HK-2 (cell line): ENCODE data around the gene DHFR.

Experiments
- DNase-seq: peaks from one replicate; pipeline ENCODE4 v3.0.0-alpha.2; 2018; ENCODE audit not compliant: unreplicated experiment

The DHFR gene

DNA sequence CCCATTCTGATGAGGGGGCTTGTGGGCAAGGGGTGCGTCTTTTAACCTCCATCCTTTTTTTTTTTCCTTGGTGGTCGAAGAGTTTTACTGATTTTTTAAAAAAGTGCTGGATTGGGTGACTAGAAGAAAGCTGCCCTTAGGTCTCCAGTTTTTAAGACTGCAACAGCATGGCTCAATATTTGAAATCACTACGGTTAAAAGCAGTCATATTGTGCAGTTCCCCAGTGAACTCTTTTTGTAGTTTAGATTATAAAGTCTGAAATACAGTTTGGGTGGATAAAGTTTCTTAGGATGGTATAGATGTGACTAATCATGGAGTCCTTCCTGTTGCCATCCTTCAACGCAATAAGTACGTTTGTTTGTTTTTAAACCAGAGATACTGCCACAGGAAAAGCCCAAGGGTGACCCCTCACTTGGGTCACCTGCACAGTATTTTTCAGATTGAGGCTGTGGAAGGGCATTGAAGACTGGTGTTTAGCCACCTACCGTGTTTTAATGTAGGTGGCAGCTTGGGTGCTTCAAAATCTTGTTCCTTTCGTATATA is 520 bp upstream of the DHFR start:
- no peak for DNase-seq

DNA sequence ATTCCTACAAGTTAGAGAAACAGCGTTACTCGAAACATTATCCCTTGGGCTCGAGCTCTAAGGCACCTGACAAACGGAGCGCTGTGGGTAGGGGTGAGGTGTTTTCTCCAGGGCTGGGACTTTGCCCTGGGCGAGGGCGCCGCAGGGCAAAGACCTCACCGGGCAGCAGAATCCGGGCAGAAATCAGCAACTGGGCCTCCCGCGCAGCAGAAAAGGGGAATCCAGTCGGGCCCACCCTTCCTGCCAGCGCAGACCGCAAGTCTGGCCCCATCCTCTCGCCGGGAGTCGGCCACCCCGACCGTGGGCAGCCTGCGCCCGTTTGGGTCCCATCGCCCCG is 761 bp downstream of the DHFR start:
- DNase-seq = peak; percentile 31

DNA sequence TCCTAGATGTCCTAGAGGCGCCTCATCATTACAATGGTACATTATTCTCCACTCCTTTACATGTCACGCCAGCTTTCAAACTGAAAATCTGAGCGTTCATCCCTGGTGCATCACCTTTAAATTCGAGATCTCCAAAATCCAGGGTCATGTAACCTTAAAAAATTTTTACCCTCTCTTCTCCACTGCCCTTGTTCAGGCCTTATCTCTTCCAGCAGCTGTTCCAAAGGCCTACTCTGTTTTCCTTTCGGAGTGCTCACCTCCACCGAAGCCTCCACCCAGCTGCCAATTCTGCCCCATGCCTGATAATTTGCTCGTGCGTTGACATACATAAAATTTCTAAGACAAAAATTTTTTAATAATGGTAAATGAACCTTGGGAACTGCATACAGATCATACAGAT is 1.3 kb downstream of the DHFR start:
- DNase-seq = no peak

DNA sequence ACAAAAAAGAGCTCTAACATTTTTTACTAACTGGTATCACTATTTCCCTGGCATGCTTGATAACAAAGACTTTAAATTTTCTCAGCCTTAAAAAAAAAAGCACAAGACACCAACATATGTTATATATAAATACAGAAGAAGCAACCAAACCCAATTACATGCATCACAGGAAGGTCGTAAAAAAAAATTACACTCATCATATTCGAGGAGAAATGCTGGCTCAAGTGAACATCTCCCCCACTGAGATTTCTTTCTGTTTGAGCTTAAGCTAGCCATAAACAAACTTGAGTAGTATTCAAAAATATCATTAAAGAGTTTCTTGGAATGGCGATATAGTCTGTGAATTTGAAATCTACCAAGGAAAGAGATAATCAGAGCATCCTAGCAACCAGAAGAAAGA is 7.9 kb downstream of the DHFR start:
- no peak for DNase-seq

DNA sequence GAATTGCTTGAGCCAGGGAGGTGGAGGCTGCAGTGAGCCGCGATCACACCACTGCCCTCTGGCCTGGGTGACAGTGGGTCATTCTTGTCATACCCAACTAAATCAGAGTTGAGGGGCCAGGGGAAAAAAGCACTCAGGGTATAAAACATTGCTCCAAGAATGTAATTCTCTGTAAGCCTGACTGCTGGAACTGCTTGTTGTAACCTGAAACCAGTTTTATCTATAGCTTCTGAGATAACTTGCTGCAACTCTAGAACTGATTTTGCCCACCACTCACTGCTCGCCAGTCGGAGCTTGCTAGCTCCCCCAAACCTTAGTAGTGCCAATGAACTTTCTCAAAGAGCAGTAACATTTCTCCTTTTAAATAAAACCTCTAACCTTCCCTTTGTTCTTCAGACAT is 9.9 kb downstream of the DHFR start:
- no peak for DNase-seq

DNA sequence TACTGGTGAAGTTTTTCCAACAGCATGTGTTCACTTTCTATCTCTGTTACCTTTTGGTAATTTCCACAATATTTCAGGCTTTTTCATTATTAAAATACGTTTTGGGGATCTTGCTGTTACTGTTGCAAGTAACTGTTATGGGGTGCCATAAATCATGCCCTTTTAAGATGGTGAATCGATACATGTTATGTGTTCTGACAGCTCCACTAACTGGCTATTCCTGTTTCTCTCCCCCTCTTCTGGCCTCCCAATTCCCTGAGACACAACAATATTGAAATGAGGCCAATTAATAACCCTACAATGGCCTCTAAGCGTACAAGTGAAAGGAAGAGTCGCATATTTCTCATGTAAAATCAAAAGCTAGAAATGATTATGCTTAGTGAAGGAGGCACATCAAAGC is 13.4 kb downstream of the DHFR start:
- no peak for DNase-seq

DNA sequence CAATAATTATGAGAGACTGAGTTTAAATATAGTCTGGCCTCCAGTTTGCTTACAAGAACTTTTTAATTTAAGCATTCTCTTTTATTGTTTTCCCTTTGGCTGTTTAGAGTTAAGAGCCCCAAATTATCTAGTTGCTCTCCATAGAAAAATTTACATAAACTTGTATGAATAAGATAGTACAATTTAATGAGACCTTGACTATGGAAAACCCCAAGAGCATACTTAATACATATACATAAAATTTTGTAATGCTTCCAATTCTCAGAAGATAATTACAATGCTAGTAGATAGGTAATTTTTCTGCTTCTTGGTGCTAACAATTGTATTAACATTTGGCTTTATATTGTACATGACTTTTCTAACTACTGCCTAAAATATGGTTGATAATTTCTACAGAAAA is 20.6 kb downstream of the DHFR start:
- DNase-seq = no peak

DNA sequence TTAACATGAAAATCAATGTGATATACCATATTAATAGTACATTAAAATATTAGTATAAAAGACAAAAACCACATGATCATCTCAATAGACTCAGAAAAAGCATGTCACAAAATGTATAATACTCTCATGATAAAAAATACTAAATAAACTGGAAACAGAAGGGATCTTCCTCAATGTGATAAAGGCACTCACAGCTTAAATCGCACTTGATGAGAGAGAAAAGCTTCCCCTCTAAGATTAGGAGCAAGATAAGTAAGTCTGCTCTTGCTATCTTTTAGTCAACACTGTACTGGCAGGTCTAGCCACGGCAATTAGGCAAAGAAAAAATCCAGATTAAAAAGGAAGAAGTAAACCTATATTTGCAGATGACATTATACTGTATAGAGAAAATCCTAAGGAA is 22.1 kb downstream of the DHFR start:
- DNase-seq = no peak

DNA sequence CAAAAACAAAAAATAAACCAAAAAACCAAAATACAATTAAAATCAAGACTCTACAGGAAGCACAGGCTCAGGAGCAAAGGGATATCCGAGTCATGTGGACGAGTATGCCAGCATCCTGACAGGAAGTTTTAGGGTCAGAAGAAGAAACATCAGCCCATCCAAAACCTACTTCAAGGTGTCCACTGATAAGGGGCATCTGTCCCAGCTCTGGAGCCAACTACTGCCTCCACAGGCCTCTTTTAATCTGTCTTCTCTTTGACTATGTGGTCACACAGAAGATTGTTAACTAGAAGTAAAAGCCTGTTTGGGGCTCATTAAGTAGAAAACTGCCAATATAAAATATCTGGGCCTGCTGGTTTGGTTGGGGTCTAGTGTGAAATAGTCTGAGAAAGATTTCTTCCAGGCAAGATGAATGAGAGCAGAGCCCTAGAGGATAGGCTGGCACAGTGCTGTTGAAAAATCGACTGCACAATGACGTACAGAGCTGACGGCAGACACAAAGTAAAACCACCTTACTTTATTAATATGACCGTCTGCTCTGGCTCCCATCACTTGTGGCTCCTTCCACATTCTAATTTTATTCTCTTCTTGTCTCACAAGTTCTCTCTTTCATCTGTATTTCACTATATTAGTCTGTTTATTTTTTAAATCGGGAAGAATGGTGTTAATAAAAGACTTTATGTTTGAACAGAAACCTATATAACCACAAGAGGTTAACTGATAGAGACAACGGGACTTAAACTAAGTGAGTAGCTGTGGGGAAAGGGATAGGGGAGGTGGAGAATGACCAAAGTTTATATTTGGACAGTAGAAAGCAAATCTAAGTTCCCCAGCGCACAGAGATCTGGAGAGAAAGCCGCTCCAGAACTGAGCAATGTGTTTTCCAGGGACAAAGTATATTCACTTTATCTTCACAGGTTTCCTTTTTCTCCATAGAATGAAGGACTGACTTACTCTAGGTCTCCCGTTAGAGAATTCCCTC is 23.2 kb downstream of the DHFR start:
- DNase-seq = no peak

DNA sequence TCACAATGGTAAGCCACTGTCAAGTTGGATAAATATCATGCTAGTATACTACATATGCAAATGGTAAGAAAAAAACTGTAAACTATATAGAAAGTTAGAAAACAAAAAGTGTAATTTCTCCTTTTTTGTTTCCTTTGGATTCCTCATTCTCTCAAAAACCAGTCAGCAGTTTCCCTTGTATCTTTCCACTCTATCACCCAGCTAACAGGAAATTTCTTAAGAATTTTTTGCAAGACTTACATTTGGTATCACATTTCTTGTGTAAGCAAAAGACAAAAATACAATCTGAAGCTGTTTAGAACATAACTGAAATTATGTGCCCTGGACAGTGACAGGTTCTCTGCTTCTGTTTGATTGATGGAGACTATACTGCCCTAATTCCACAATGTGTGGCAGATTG is 25.5 kb downstream of the DHFR start:
- DNase-seq = no peak

DNA sequence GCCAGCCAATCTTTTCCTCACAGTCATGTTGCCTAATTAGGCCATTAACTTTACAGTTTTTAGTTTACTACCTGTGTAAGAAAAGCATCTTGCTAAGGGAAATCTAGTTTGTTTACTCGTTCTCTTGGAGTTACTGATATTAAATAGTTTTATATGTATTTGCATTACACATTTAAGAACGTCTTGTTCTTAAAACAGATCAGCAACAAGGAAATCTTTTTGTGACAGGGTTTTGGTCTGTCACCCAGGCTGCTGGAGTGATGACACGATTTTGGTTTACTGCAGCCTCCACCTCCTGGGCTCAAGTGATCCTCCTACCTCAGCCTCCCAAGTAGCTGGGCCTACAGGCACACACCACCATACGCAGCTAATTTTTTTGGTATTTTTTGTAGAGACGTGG is 29.6 kb downstream of the DHFR start:
- no peak for DNase-seq

DNA sequence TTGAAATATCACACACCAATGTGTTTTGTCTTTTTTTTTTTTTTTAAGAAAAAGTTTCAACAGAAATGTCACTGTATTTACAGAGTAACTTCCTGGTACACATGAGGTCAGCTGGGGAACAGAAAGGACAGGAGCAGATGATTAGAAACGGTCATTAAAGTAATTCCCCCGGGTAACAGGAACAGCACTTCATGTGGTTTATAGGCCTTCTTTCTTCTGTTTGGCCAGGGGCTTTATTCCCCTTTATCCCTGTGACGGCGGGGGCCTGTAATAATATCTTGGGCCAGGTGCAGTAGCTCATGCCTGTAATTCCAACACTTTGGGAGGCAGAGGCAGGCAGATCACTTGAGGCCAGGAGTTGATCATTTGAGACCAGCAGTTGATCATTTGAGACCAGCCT is 30.8 kb downstream of the DHFR start:
- no peak for DNase-seq

DNA sequence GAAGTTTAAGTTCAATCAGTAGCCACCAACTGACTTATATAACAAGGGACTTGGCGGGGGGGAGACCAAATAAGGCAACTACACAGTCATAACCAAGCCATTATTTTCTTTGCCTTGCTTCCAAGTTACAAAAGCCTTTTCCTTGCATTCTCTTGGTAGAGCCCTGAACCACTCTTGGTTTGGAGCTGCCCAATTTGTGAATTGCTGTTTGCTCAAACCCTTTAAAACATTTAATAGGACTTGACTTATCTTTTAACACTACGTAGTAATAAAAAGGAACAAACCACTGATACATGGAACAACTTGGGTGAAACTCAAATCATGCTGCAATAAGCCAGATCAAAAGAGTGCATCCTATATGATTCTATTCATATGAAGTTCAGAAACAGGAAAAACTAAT is 32.0 kb downstream of the DHFR start:
- no peak for DNase-seq

DNA sequence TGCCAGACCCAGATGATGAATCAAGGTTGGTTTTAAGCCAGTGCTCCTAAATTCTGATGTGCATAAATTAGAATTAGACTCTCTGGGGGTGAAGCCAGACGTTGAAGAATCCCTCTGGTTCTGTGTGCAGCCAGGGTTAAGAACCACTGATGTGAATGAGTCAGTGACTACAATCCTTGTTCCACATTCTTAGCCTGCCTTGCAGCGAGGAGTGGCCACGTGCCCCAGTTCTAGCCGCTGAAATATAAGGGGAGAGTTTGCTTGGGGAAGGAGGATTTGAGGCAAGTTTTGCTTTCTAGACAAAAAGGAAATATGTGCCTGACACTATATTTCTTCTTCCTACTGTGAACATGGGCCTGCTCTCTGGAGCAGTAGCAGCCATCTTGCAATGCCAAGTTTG is 34.6 kb downstream of the DHFR start:
- peak; percentile 16 for DNase-seq

DNA sequence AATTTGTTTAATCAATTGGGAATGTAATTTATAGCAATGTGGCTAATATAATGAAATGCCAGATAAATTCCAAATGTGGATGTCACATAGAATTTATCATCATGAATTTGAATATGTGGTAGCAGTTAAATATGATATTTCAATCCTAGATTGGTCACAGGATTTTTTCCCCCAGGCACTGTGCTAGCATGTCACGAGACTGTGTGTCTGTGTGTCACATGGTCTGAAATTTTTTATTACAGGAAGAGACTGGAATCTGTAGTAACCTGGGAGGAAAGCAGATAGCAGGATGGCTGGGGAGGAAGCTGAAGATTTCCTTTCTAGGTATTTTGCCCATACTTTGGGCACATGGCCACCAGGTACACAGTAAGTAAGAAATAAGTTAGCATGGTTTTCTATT is 35.7 kb downstream of the DHFR start:
- no peak for DNase-seq

DNA sequence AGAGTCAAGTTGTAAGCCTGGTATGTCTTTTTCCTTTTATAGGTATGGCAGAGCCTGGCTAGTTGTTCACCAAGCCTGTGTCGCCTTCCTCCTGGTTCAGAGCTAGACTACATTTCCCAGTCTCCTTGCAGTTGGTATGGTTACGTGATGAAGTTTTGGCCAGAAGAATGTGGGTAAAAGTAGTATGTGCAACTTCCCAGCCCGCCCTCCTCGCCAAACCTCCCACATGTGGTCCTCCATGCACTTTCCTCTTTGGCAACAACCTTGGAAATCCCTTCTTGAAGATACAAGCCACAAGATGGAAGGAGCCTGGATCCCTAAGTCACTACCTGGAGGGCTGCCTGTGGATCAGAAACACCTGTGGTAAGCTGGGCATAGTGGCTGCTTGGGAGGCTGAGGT is 36.3 kb downstream of the DHFR start:
- no peak for DNase-seq

DNA sequence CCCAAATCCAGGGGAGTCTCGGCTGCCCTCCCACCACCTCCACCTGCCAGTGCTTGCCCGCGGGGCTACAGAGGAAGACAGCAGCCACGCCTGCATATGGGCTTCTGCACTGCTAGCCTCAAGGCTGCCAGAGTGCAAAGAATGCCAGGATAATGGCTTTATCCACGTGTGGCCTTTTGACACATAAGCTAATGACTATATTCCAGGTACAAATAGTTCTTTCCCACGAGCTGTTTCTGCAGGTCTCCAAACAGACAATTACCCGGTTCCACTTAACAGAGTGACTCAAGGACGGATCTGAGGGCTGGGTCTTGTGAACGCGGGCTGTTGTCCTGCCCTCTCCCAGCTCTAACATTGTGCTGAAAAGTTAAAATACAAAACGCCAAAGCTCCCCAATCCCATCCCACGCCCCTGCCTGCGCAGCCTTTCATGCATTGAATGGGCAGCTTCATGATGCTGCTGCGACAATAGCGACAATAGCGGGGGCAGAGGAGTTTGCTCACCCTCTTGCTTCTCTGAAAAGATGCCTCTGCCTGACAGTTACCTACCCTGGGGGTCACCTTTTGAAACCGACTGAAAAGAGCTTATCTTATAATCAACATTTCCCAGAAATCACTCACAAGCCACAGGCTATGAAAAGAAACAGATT is 39.4 kb downstream of the DHFR start:
- no peak for DNase-seq

DNA sequence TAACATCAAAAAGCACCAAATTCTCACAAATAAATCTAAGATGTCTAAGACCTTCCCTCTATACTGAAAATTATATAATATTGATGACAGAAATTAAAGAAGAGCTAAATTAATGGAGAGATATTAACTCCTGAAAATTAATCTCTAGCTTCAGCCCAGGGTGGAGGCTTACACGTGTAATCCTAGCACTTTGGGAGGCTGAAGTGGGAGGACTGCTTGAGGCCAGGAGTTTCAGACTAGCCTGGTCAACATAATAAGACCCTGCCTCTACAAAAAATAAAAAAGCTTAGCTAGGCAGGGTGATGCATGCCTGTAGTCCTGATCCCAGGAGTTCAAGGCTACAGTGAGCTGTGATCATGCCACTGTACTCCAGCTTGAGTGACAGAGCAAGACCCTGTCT is 45.1 kb downstream of the DHFR start:
- no peak for DNase-seq

DNA sequence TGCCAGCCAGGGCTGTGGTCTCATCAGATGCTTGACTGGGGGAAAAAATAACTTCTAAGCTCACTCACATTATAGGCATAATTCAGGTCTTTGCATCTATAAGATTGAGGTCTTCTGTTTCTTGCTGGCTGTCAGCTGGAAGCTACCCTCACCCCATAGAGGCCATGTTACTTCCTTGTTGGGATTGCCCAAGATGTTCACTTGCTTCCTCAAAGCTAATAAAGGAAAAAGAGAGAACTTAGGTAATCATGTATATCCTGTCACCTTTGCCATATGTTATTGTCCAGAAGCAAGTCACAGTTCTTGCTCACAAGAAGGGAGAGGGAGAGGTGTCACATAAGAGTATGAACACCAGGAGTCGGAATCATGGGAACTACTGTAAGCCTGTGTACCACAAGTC is 46.1 kb downstream of the DHFR start:
- DNase-seq = no peak

DNA sequence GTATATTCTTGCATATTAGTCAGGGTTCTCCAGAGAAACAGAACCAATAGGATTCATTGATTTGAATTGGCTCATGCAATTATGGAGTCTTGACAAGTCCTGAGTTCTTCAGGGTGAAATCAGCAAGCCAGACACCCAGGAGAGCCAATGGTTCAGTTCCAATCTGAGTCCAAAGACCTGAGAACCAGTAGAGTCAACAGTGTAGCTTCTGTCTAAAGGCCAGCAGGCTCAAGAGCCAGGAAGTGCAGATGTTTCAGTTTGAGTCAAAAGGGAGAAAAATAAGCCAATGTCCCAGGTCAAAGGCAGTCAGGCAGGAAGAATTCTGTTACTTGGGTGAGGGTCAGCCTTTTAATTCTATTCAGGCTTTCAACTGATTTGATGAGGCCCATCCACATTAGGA is 47.0 kb downstream of the DHFR start:
- DNase-seq = no peak

DNA sequence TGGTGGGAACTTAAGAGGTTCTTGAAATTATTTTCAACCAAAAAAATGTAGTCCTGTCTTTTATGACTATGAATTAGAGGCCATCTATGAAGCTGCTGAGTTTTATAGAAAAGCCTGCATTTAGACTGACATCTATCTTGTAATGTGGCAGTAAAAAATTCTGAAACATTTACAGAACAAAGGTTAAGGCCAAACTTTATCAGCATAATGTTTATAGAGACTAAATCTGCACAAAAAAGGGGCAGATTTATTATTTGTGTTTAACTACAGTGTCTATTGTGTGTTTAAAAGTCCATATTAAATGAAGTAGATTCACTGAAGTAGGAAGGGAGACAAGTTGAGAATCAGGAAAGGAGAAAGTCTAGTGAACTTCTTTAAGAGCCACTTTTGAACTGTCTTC is 47.4 kb downstream of the DHFR start:
- no peak for DNase-seq

DNA sequence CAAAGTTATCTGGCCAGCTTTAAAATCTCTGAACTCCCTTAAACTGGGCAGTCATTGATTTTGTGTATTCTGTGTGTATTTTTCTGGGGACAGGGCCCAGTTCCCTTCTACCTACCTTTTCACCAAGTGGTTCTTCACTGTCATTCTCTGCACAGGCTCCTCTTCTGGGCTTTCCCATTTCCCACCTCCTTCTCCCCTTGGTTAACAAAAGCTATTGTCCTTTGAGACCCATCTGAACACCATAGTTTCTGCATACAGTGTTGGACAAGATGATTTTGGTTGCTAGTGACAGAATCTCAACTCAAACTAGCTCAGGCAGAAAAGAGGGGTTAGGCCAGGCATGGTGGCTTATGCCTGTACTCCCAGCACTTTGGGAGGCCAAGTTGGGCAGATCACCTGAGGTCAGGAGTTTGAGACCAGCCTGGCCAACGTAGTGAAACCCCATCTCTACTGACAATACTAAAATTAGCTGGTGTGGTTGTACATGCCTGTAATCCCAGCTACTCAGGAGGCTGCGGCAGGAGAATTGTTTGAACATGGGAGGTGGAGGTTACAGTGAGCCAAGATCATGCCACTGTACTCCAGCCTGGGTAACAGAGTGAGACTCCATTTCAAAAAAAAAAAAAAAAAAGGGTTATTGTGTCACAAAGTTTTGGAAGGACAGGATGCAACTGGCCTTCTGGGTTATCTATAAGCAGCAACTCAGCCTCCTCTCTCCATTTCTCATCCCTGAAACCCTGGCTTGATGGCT is 53.7 kb downstream of the DHFR start:
- DNase-seq = no peak

DNA sequence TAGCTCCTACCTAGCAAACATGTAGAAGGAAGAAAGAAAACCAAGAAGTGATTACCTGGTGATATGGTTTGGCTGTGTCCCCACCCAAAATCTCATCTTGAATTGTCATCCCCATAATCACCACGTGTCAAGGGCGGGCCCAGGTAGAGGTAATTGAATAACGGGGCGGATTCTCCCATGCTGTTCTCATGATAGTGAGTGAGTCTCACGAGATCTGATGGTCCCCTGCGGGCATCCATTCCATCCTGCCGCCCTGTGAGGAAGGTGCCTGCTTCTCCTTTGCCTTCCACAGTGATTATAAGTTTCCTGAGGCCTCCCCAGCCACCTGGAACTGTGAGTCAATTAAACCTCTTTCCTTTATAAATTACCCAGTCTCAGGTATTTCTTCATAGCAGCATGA is 57.3 kb downstream of the DHFR start:
- DNase-seq = no peak
